ENCODE data around the gene PRAC1. TPM values are rescaled to one million over a fixed set of nuclear protein-coding genes. Genes with fewer than 3 reads are reported as not detected.

The PRAC1 gene
- total RNA-seq, 4 donors from 2014 or later = not detected

- no peak overlapping the region for H3K27ac ChIP-seq
- intact Hi-C loops (cut with DNase I; ENCODE audit: low total_unique reads) = no loop called here
- peaks cover 13 to 80% of the 10 kb centered on the region in 2 donors for H3K27me3 ChIP-seq
- no peak for DNase-seq
- H3K4me1 ChIP-seq = no peaks in the 10 kb centered on the region
- H3K4me3 ChIP-seq = no peak overlapping the region
- H3K36me3 ChIP-seq = no peaks in the 10 kb centered on the region
- H3K9me3 ChIP-seq = no peaks in the 10 kb centered on the region
- TF ChIP-seq POLR2A (IDR thresholded peaks at IDR 0.05) = no peak
- TF ChIP-seq, protein P1, sequence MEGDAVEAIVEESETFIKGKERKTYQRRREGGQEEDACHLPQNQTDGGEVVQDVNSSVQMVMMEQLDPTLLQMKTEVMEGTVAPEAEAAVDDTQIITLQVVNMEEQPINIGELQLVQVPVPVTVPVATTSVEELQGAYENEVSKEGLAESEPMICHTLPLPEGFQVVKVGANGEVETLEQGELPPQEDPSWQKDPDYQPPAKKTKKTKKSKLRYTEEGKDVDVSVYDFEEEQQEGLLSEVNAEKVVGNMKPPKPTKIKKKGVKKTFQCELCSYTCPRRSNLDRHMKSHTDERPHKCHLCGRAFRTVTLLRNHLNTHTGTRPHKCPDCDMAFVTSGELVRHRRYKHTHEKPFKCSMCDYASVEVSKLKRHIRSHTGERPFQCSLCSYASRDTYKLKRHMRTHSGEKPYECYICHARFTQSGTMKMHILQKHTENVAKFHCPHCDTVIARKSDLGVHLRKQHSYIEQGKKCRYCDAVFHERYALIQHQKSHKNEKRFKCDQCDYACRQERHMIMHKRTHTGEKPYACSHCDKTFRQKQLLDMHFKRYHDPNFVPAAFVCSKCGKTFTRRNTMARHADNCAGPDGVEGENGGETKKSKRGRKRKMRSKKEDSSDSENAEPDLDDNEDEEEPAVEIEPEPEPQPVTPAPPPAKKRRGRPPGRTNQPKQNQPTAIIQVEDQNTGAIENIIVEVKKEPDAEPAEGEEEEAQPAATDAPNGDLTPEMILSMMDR (IDR thresholded peaks at IDR 0.05) = no peak
Observed at GRCh38 chr17:48737330-48738043, 15.2 kb upstream of the PRAC1 start.

DNA sequence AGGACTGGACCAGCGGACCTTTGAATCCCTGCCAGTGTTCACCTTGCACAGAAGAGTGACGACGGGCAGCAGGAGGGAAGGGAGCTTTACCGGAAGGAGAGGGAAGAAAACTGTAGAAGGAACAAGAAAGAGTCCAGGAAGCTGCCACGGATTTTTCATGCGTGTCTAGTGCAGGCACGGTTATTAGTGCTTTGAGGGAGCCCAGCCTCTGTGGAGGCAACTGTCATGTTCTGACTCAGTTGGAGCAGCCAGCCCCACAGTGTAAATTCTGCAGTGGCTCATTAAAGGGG, 12.7 kb upstream of the PRAC1 start:
- TF ChIP-seq, protein P1 (IDR thresholded peaks at IDR 0.05) = no peak
- TF ChIP-seq POLR2A (IDR thresholded peaks at IDR 0.05) = no peak
- Histone ChIP-seq H3K36me3 (no peaks in the 10 kb centered on the region), H3K4me1 (no peaks in the 10 kb centered on the region), H3K27me3 (peaks cover 3 to 73% of the 10 kb centered on the region in 2 donors), H3K4me3 (no peak overlapping the region), H3K9me3 (no peaks in the 10 kb centered on the region), H3K27ac (no peak overlapping the region)
- no peak for DNase-seq
- intact Hi-C loops (cut with DNase I; ENCODE audit: low total_unique reads) = no loop called here

DNA sequence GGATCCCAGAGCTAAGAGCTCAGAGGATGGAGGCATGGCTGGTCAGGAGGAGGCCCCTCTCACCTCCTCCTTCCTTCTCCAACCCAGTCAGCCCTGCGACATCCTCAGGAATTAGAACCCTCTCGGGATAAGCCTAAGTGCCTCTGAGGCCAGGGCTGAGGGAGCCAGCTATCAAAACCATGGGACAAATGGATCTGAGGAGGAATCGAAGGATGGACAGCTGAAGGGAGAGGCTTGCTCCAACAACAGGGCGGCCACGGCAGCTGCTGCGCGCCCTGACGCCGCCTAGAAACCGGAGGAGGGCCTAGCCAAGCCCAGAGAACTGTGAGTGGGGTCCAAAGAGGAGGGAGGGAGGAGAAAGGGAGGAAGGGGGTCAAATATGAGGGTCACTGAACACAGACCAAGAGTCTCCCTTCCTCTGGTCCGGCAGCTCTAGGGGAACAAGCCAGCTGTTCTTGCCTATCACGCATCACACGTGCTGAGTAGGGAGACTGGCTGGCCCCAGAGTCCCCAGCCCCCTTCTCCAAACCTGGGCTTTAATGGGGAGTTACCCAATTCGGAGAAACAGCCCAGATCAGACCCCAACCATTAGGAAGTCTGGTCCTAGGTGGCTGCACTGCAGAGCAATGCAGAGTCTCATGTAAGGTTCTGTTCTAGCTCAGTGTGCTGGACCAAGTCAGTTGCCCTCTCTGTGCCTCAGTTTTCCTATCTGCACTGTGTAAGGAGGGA, 12.2 kb upstream of the PRAC1 start:
- peaks cover 3 to 73% of the 10 kb centered on the region in 2 donors for H3K27me3 ChIP-seq
- H3K4me3 ChIP-seq = no peak overlapping the region
- no peak for DNase-seq
- intact Hi-C loops (cut with DNase I; ENCODE audit: low total_unique reads) = no loop called here
- no peaks in the 10 kb centered on the region for H3K4me1 ChIP-seq
- no peak overlapping the region for H3K27ac ChIP-seq
- TF ChIP-seq, protein P1 (IDR thresholded peaks at IDR 0.05) = no peak
- no peak for TF ChIP-seq POLR2A (IDR thresholded peaks at IDR 0.05)
- H3K36me3 ChIP-seq = no peaks in the 10 kb centered on the region
- H3K9me3 ChIP-seq = no peaks in the 10 kb centered on the region

GRCh38 chr17:48733632-48734328, 11.5 kb upstream of the PRAC1 start:
- no peak for DNase-seq
- H3K27ac ChIP-seq = no peak overlapping the region
- peaks cover 8 to 72% of the 10 kb centered on the region in 2 donors for H3K27me3 ChIP-seq
- intact Hi-C loops (cut with DNase I; ENCODE audit: low total_unique reads) = no loop called here
- H3K36me3 ChIP-seq = no peaks in the 10 kb centered on the region
- no peaks in the 10 kb centered on the region for H3K9me3 ChIP-seq
- TF ChIP-seq, protein P1 (IDR thresholded peaks at IDR 0.05) = no peak
- no peak for TF ChIP-seq POLR2A (IDR thresholded peaks at IDR 0.05)
- H3K4me1 ChIP-seq = no peaks in the 10 kb centered on the region
- H3K4me3 ChIP-seq = no peak overlapping the region
